Hepatocyte (in vitro differentiated cells): ENCODE results near the gene EID2. TPM values are rescaled to one million over a fixed set of nuclear protein-coding genes. Genes with fewer than 3 reads are reported as not detected.

Experiments
- DNase-seq: peaks from one replicate; pipeline ENCODE4 v3.0.0-alpha.2; 2016; ENCODE audit warnings: low spot score
- H2AFZ ChIP-seq: fragments of 200-600 bp; sonication (generic); 2 replicates; pipeline ENCODE4 v1.6.0; 2016; ENCODE audit warnings: antibody characterized with exemption, mild to moderate bottlenecking
- H3K27ac ChIP-seq: fragments of 200-600 bp; sonication (generic); 2 replicates; pipeline ENCODE4 v1.5.1; 2016; ENCODE audit warnings: mild to moderate bottlenecking
- H3K27me3 ChIP-seq: fragments of 200-600 bp; sonication (generic); 2 replicates; pipeline ENCODE4 v1.6.1; 2016
- H3K36me3 ChIP-seq: fragments of 200-600 bp; sonication (generic); replicated peaks from 2 replicates; pipeline ENCODE4 v1.5.1; 2016; ENCODE audit warnings: low read depth; ENCODE audit not compliant: insufficient read depth
- H3K4me1 ChIP-seq: fragments of 200-600 bp; sonication (generic); 2 replicates; pipeline ENCODE4 v1.5.1; 2016; ENCODE audit warnings: mild to moderate bottlenecking, moderate library complexity; ENCODE audit not compliant: insufficient read depth
- H3K4me2 ChIP-seq: fragments of 200-600 bp; sonication (generic); 2 replicates; pipeline ENCODE4 v1.6.0; 2016
- H3K4me3 ChIP-seq: fragments of 200-600 bp; sonication (generic); 2 replicates; pipeline ENCODE4 v1.5.1; 2016; ENCODE audit warnings: mild to moderate bottlenecking
- H3K79me2 ChIP-seq: fragments of 200-600 bp; sonication (generic); 2 replicates; pipeline ENCODE4 v1.6.0; 2017; ENCODE audit warnings: mild to moderate bottlenecking
- H3K9me2 ChIP-seq: fragments of 200-600 bp; sonication (generic); replicated peaks from 2 replicates; pipeline ENCODE4 v1.6.0; 2017; ENCODE audit warnings: mild to moderate bottlenecking; ENCODE audit not compliant: insufficient read depth
- H3K9me3 ChIP-seq: fragments of 200-600 bp; sonication (generic); 2 replicates; pipeline ENCODE4 v1.5.1; 2016; ENCODE audit warnings: low read depth, mild to moderate bottlenecking
- H4K20me1 ChIP-seq: fragments of 200-600 bp; sonication (generic); 2 replicates; pipeline ENCODE4 v1.6.0; 2016; ENCODE audit warnings: mild to moderate bottlenecking; ENCODE audit not compliant: insufficient read depth, poor library complexity, severe bottlenecking
- CTCF ChIP-seq: fragments of 200-600 bp; sonication (generic); IDR thresholded peaks from 2 replicates; pipeline ENCODE4 v1.5.1; 2016; ENCODE audit warnings: antibody characterized with exemption, mild to moderate bottlenecking; ENCODE audit not compliant: poor library complexity
- EZH2 ChIP-seq: fragments of 200-600 bp; sonication (generic); IDR thresholded peaks from 2 replicates; pipeline ENCODE4 v1.6.1; 2016; ENCODE audit warnings: antibody characterized with exemption, mild to moderate bottlenecking, borderline replicate concordance
- EZH2phosphoT487 ChIP-seq: fragments of 200-600 bp; sonication (generic); IDR thresholded peaks from one replicate; pipeline ENCODE4 v1.6.1; 2018; ENCODE audit warnings: antibody characterized with exemption, mild to moderate bottlenecking, low read depth, moderate library complexity; ENCODE audit not compliant: unreplicated experiment, severe bottlenecking
- WGBS: methylation state at CpG from one replicate; pipeline ENCODE4 v1.1.6; 2016; ENCODE audit warnings: low lambda C conversion rate; ENCODE audit errors: missing lambda C conversion rate; 5-methylcytosine and 5-hydroxymethylcytosine counted together
- polyA plus RNA-seq: library from polyadenylated mRNA; unstranded; fragments of >200 nt; fragmentation: Nextera tagmentation; extraction: Ambion mirVana; gene quantifications from 2 replicates; pipeline ENCODE4 v1.2.1, GENCODE V29; 2016
- total RNA-seq: library from RNA; depleted of rRNA; stranded (reverse); fragments of >200 nt; gene quantifications from 2 replicates; pipeline ENCODE4 v1.2.3, GENCODE V29; 2014

EID2 gene
- total and polyA plus RNA-seq, 2 experiments from 2014 or later = 18.6 to 29.3 TPM

- no peak overlapping the region for H3K4me2 ChIP-seq
- no peaks in the 10 kb centered on the region for H3K4me1 ChIP-seq
- H3K9me3 ChIP-seq = no peaks in the 10 kb centered on the region
- TF ChIP-seq EZH2 (no peak), EZH2phosphoT487 (no peak), CTCF (no peak)
- H3K36me3 ChIP-seq = no peaks in the 10 kb centered on the region
- no peak overlapping the region for H2AFZ ChIP-seq
- no peak for DNase-seq
- no peaks in the 10 kb centered on the region for H4K20me1 ChIP-seq
- H3K4me3 ChIP-seq = no peak overlapping the region
- peaks cover 5% of the 10 kb centered on the region for H3K27me3 ChIP-seq
- 89% methylated on average over 5 of the region's 5 CpGs for WGBS
- no peak overlapping the region for H3K27ac ChIP-seq
- no peaks in the 10 kb centered on the region for H3K79me2 ChIP-seq
- no peaks in the 10 kb centered on the region for H3K9me2 ChIP-seq
Measured at GRCh38 chr19:39550197-39550596, 10.2 kb upstream of the EID2 start.

GRCh38 chr19:39546599-39546998 is 6.6 kb upstream of the EID2 start:
- Histone ChIP-seq H3K27me3 (no peaks in the 10 kb centered on the region), H3K27ac (no peak overlapping the region), H3K79me2 (no peaks in the 10 kb centered on the region), H3K4me3 (no peak overlapping the region), H3K4me2 (no peak overlapping the region), H2AFZ (no peak overlapping the region), H3K36me3 (no peaks in the 10 kb centered on the region), H3K9me3 (no peaks in the 10 kb centered on the region), H3K9me2 (no peaks in the 10 kb centered on the region), H3K4me1 (no peaks in the 10 kb centered on the region), H4K20me1 (no peaks in the 10 kb centered on the region)
- WGBS = 65% methylated on average over 8 of the region's 8 CpGs
- TF ChIP-seq EZH2phosphoT487 = no peak
- no peak for TF ChIP-seq EZH2
- TF ChIP-seq CTCF = no peak
- DNase-seq = no peak

GRCh38 chr19:39544911-39545310 is 5.0 kb upstream of the EID2 start:
- Histone ChIP-seq H3K9me2 (no peaks in the 10 kb centered on the region), H3K27me3 (no peaks in the 10 kb centered on the region), H3K4me3 (no peak overlapping the region), H2AFZ (no peak overlapping the region), H3K4me1 (peaks cover 4% of the 10 kb centered on the region), H3K9me3 (no peaks in the 10 kb centered on the region), H3K4me2 (no peak overlapping the region), H3K79me2 (no peaks in the 10 kb centered on the region), H3K36me3 (no peaks in the 10 kb centered on the region), H3K27ac (no peak overlapping the region), H4K20me1 (no peaks in the 10 kb centered on the region)
- 62% methylated on average over 1 of the region's 1 CpG for WGBS
- no peak for TF ChIP-seq CTCF
- DNase-seq = no peak

GRCh38 chr19:39544226-39544903 is 4.4 kb upstream of the EID2 start:
- H3K9me3 ChIP-seq = no peaks in the 10 kb centered on the region
- H3K36me3 ChIP-seq = no peaks in the 10 kb centered on the region
- TF ChIP-seq EZH2phosphoT487 = no peak
- no peak for TF ChIP-seq CTCF
- TF ChIP-seq EZH2 = no peak
- no peaks in the 10 kb centered on the region for H4K20me1 ChIP-seq
- no peaks in the 10 kb centered on the region for H3K9me2 ChIP-seq
- no peak overlapping the region for H3K27ac ChIP-seq
- WGBS = 82% methylated on average over 7 of the region's 7 CpGs
- no peak overlapping the region for H3K4me3 ChIP-seq
- H3K4me2 ChIP-seq = no peak overlapping the region
- no peaks in the 10 kb centered on the region for H3K27me3 ChIP-seq
- H3K79me2 ChIP-seq = peaks cover 2% of the 10 kb centered on the region
- no peak overlapping the region for H2AFZ ChIP-seq
- DNase-seq = no peak
- H3K4me1 ChIP-seq = peaks cover 4% of the 10 kb centered on the region
